Peyer's patch (tissue), 4 donors: ENCODE results near the gene NPTX1.

Source experiments
- CTCF ChIP-seq, 6 experiments: fragments of 450-650 bp in 4 of 6; fragments of 200-600 bp in 2 of 6; sonication (generic) in 1 of 6; IDR thresholded peaks; one replicate each; pipeline ENCODE4 v1.5.1; 2017 to 2019; ENCODE audit warnings: antibody characterized with exemption in 6 of 6, mild to moderate bottlenecking in 3 of 6, moderate library complexity in 1 of 6
- POLR2A ChIP-seq, 2 donors: fragments of 450-650 bp; IDR thresholded peaks; one replicate each; pipeline ENCODE4 v1.5.1; 2017; ENCODE audit warnings: antibody characterized with exemption in 2 of 2, mild to moderate bottlenecking in 2 of 2, moderate library complexity in 2 of 2

- TF ChIP-seq POLR2A (IDR thresholded peaks at IDR 0.05) (no peak), CTCF (IDR thresholded peaks at IDR 0.05) (no peak)
Measured at GRCh38 chr17:80468781-80469493, 7.5 kb downstream of the NPTX1 start.
